Breast epithelium (tissue), 3 donors: ENCODE results near the gene OSBPL2.

Experiments used
- CTCF ChIP-seq, 3 donors: fragments of 450-650 bp; IDR thresholded peaks; one replicate each; pipeline ENCODE4 v1.5.1; 2016 to 2017; ENCODE audit warnings: antibody characterized with exemption in 3 of 3, mild to moderate bottlenecking in 3 of 3, moderate library complexity in 3 of 3
- POLR2A ChIP-seq: fragments of 450-650 bp; IDR thresholded peaks from one replicate; pipeline ENCODE4 v1.6.1; 2016; ENCODE audit warnings: antibody characterized with exemption, mild to moderate bottlenecking, moderate library complexity
- POLR2AphosphoS5 ChIP-seq, 3 donors: sonication (generic); formaldehyde crosslinking; IDR thresholded peaks; one replicate each; pipeline ENCODE4 v1.6.1; 2017; ENCODE audit warnings: antibody characterized with exemption in 3 of 3

DNA sequence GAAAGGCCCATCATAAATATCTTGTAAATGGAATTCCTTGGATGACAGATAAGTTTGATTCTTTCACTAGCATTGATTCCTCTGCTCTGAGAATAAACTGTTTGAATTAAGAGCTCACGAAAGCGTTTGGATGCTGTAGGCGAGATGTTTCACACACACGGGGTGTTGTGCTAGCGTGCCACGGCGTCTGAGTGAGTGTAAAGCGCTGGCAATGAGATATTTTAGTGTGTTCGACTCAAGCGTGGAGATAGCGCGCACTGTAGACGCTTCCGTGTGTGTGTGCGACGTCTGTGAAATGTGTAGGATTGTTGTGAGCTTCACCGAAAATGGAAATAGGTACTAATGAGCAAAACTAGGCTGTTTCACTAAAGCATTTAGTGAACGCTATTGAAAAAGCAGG lies 35.1 kb downstream of the OSBPL2 start:
- no peak for TF ChIP-seq POLR2A
- TF ChIP-seq CTCF (IDR thresholded peaks at IDR 0.05) = no peak
- no peak for TF ChIP-seq POLR2AphosphoS5 (IDR thresholded peaks at IDR 0.05)
